ENCODE results near the gene MTRR.

DNA sequence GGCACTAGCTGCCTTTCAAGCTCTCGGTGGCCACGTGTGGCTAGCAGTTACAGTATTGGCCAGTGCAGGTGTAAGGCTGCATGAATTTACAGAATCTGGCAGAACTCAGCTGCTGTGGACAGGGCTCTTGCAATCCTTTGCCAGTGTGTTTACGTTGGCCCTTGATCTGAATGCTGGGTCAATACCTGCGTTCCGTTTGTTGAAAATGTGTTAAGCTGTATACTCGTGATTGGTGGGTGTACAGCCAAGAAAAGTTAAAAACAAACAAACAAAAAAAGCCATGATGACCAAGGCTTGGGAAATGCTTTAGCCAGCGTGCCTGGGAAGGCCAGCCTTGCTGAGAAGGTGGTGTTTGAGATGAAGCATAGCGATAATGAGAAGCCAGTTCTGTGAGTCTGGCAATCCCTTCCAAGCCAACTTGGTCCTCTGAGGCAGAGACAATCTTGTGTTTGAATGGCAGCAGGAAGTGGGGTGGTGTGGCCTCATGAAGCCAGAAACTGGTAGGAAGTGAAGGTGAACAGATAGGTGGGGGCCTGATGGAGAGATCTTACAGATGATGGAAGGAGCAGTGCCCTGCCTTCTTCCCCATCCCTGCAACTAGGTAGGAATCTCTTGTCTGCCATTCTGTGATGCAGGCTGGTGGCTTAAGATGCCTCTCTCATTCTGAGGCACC lies 17.2 kb upstream of the MTRR start:
- TF ChIP-seq CTCF (IDR thresholded peaks at IDR 0.05) (no peak), POLR2AphosphoS5 (IDR thresholded peaks at IDR 0.05) (no peak), EP300 (IDR thresholded peaks at IDR 0.05) (no peak)

Data from sigmoid colon (tissue), 4 donors.